Smooth muscle cell of the coronary artery (primary cell): ENCODE measurements around the gene IQSEC1. TPM values are rescaled to one million over a fixed set of nuclear protein-coding genes. Genes with fewer than 3 reads are reported as not detected.

Experiments used
- total RNA-seq: library from RNA; depleted of rRNA; stranded (reverse); fragments of >200 nt; gene quantifications from 2 replicates; pipeline ENCODE4 v1.2.3, GENCODE V29; 2014; ENCODE audit warnings: low replicate concordance

The IQSEC1 gene
- 9.5 and 11.5 TPM in 2 replicates for total RNA-seq

GRCh38 chr3:13073326-13074005 is at the start of gene IQSEC1:
TSS of gene IQSEC1 (minus strand) at chr3:13073429. CDS start at chr3:13073014, 415 bp downstream.

Other genes with a start within 250 kb of the IQSEC1 start
- gene RPL32, start 231.9 kb downstream of the IQSEC1 start, total RNA-seq: 1,726 and 2,623 TPM in 2 replicates